HUDEP-2 (cell line): Measurements from ENCODE around the gene AFG1L.
A peak's percentile ranks its signal among the peaks of the same experiment; 100 is the strongest.
"Not testable (repeated sequence)": the region's sequence is repeated elsewhere in the genome, so short reads cannot be mapped to it uniquely, and the experiment has no call there.

ENCODE experiments used
- DNase-seq, 76 experiments: peaks; one replicate each; lab custom pipeline; 2025; ENCODE audit not compliant: unreplicated experiment in 76 of 76; lab: John Stamatoyannopoulos, UW

The AFG1L gene

DNA sequence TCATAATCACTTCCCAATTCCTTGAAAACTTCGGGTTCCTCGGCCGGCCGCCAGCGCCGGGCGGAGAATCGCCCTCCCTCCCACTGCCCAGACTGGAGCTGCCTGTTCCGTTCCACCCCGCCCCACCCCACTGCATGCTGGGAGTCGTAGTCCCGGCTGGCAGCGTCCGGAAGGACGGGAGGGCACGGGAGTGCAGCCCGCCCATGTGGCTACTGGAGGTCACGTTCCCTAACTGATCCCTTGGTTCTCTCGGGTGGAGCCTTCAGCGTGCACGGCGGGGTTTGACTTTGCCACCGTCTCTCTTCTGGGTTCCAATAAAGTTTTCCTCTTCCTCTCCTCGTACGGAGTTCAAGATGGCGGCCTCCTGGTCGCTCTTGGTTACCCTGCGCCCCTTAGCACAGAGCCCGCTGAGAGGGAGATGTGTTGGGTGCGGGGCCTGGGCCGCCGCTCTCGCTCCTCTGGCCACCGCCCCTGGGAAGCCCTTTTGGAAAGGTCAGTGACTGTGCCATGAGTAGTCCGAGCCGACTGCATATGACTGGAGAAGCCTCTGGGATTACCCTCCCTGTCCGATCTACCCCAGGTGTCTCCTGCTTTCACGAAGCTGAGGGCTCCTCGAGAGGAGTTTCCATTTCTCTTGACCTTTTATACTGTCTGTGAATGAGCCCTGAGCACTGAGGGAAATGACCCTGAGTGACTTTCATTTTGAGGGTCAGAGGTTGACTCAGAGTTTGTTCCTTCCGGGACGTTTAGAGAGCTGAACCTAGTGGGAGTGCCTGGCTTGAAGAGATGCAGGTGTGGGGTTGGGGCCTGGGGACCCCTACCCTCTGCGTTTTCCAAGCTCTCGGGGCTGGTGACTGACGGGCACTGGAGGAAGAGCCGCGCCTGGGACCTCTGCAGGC lies at the start of gene AFG1L:
AFG1L (plus strand) TSS at position 328 of the 899 bp plus-strand sequence; CDS start at position 354, 26 bp downstream.
- DNase-seq, result peak; percentile 54 to 98 (median 94)

DNA sequence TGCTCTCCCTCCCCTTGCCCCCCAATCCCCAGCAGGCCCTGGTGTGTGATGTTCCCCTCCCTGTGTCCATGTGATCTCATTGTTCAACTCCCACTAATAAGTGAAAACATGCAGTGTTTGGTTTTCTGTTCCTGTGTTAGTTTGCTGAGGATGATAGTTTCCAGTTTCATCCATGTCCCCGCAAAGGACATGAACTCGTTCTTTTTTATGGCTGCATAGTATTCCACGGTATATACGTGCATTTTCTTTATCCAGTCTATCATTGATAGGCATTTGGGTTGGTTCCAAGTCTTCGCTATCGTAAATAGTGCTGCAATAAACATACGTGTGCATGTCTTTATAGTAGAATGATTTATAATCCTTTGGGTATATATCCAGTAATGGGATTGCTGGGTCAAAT lies 49.8 kb upstream of the AFG1L start:
- DNase-seq, result not testable (repeated sequence)

DNA sequence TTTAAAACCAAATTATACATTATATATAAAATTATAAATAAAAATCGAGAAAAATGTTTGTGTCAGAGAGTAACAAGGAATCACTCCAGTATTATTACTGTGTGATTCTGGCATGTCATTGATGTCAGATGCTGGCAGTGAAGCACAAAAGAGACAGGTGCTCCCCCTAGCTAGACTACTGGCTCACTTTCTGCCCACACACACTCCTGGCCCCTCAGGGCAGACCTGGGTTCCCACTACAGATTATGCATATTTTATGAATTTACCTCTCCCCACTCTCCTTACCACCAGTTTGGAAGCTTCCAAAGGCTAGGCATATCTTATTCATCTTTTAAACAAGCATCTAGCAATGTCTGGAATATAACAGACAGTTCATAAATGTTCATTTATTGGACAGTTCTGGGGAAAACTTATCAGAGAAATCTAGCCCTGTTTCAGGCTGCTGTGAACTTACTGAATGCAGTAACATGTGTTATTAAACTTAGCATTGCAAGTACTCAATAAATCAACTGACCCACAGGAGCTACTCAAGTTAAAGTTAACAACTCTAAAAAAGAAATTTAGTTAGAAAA lies 46.8 kb upstream of the AFG1L start:
- no peak for DNase-seq

DNA sequence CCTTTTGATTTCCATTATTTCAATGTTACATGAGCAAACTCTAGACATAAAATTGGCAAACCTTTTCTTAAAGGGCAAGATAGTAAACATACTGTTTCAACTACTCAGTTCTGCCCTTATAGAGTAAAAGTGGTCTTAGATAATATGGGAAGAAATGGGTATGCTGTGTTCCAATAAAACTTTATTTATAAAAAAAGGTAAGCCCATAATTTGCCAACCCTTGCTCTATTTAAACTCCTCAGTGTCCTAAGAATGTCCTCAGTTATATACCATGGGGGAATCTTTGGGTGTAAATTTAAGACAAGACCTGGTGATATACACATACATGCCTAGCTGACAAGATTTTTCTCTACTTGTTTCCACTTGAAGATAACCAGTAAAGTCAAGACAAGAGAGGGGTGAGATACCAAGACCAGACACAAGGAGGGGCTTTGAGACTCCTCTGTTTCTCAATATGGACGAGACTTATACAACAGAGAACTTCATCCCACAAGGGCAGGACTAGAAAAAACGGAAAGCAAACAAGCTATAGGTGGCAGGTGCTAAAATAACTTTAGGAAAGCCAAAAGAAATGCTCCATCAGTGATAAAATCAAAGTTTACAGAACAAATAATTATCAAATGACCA lies 44.5 kb upstream of the AFG1L start:
- DNase-seq, result peak in 35 of 76 experiments; percentile 5 to 64 (median 32)

DNA sequence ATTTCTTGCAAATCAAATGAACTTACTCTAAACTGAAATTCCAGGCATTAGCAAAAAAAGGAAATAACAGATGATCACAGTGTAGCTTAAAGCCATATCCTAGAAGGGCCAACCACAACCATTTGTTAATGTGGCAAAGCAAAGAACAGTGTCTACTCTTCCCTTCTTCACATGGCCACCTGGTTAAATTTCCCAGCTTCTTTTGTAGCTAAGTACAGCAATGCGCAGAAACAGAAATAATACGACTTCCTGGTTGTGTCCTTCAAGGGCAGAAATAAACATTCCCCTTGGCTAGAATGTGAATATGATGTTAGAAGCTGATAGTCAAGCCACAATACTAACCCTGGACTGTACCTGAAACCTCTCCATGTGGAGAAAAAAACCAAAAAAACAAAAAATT lies 43.6 kb upstream of the AFG1L start:
- DNase-seq, result no peak

DNA sequence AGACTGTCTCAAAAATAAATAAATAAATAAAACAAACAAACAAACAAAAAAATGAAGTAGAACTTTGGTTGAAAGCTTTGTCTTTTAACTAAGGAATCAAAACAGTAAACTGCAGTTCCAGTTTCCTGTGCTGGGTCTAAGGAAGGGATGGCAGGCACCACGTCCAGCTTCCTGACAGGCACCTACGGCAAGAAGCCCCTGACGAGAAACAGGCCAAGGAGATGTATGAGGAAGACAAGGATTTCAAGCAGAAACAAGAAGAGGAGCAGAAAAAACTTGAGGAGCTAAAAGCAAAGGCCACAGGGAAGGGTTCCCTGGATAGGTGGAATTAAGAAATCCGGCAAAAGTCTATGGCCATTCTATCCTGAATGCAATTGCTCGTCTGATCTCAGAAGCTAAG lies 42.8 kb upstream of the AFG1L start:
- DNase-seq, result no peak

DNA sequence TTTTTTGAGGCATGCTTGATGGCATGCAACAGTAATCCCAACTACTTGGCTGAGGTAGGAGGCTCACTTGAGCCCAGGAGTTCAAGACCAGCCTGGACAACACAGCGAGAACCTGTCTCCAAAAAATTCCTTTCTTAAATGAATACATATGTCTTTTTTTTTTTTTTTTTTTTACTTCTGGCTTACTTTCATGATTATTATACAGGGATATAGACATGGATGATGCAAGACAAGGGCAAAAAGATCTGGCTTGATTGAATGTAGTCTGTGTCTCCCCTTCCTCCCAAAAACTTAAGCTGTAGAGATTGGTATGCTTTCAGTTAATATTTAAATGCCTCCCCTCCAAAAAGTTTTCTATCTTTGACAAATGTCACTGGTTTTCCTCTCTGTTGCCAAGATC lies 41.6 kb upstream of the AFG1L start:
- DNase-seq, result no peak

DNA sequence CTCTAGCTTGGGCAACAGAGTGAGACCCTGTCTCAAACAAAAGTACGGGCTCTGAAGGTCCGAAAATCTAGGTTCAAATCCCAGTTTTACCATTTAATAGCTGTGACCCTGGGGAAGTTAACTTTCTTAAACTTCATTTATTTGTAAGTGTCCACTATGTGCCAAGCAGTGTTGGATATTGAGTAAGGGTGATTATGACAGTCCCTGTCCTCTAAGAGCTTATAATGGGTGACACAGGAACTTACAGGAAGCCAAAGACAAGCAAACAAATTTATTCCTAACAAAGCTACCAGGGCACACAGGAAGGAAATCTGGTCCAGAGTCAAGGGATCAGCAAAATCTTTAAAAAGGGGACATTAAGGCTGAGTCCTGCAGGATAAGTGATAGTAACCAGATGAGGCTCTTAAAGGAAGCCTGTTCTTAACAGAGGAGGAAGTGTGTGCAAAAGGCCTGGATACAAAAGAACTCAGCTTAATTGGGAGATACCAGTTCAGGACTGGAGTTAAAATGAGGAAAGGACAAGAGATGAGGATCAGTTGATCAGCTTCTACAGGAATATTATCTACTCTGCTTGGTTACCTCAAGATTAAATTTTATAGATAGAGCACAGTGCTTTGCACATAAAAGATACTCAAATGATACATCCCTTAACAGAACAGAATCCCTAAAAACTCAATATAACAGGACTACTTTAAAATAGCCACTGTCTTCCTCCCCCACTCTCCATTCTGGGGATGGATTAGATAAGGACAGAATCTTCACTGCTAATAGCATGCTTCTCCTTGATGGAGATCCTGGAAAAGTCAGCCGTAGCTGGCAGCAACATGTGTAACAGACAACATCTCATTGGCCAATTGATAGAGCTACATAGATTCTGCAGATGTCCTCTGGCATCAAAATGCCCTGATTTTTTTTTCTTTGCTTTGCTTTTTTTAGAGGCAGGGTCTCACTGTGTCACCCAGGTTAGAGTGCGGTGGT lies 40.1 kb upstream of the AFG1L start:
- DNase-seq, result no peak

DNA sequence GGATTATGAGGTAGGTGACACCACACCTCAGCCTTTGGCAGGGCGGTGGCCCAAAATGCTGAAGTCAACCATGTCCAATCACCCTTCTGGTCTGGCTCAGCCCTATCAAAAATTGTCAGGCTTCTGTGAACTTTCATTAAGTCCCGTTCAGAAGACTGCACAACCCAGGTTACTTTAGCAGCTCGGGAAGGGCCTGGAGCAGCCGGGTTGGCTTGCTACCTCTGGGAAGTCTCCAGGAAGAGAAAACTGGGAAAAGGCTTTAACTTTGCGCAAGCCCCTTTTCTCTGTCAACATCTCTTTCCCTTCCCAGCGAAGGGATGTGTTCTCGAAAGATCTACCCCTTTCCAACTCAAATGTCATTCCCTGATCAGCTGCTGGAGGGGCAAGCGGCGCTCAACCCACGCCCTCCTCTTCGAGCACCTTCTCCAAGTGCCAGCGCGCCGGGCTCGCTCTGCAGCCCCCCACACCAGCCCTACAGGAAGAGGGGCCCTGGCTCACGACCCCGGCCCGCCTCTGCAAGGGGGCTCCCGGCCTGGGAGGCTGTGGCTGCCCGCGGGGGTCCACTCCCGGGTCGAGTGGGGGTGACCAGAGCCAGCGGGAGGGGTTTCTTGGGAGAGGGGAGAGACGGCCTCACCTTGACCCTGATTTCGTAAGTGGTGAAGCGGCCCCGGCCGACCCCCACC lies 34.6 kb upstream of the AFG1L start:
- DNase-seq, result peak in 74 of 76 experiments; percentile 35 to 88 (median 71)

DNA sequence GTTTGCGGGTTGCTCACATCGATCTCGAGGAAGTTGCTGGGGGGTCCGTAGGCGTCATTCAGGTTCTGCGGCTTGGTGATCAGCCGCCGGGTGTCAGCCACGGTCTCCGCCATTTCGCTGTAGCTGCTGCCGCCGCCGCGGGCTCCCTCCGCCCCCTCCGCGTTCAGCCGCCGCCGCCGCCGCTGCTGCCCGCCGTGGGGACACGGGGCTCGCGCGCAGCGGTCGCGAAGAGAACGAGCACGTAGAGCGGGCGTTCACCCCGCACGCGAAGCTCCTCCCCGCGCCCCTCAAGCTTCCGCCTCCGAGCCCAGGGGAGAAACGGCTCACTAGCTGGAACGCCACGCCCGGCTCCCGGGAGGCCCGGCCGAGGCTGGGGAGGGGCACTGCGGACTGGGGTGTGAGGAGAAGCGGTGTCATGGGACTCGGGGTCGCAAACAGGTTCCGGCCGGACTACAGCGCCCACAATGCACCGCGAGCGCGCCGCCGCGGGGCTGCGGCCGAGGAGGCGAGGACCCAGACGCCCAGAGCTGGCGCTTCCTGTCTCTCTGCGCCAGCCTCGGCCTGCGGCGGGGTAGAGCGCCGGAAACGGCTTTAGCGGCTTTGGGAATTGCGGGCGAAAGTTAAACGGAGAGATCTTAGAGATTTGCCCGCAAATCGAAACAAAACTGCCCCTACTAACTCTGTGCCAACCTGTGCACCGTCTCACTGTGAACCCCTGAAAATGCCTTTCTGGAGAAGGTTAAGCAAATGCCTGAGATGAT lies 33.9 kb upstream of the AFG1L start, which contains the start of gene SNX3:
SNX3 (minus strand) TSS at position 232 of the 761 bp plus-strand sequence; CDS start at position 113, 119 bp downstream.
- peak; percentile 39 to 97 (median 92) for DNase-seq

DNA sequence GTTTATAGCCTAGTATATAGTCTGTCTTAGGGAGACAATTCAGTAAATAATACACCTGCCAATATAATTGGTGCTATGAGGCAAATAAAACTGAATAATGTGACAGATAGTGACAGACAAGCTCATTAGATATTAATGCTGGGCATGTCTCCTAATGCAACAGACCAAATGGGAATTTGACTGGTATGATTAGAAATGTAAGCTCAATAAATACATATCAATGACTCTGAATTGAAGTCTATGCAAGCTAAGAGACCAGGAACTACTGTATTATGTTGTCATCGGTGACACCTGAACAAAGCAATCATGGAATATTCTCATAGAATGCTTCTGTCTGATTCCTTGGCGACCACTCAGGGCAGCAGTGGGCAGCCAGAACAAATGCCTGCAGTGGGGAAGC lies 31.5 kb upstream of the AFG1L start:
- DNase-seq, result no peak

DNA sequence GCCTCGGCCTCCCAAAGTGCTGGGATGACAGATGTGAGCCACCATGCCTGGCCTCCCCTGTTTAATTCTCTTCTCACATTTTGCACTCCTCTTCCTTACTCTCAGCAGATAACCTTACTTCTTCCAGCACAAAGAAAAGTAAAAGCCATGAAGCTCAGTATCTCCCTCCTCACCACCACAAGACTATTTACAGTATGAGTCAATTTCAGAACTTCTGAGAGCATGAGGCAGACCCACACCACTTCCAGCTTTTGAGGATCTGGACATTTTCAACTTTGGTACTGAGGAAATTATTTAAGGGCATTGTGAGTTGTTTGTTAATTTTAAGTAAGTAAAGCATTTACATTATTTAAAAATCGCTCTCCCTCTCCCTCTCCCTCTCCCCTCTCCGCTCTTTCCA lies 26.0 kb upstream of the AFG1L start:
- no peak for DNase-seq

DNA sequence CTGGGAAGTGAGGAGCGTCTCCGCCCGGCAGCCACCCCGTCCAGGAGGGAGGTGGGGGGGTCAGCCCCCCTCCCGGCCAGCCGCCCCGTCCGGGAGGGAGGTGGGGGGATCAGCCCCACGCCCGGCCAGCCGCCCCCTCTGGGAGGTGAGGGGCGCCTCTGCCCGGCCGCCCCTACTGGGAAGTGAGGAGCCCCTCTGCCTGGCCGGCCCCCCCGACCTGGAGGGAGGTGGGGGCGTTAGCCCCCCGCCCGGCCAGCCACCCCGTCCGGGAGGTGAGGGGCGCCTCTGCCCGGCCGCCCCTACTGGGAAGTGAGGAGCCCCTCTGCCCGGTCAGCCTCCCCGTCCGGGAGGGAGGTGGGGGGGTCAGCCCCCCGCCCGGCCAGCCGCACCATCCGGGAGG lies 24.9 kb upstream of the AFG1L start:
- not testable (repeated sequence) for DNase-seq

DNA sequence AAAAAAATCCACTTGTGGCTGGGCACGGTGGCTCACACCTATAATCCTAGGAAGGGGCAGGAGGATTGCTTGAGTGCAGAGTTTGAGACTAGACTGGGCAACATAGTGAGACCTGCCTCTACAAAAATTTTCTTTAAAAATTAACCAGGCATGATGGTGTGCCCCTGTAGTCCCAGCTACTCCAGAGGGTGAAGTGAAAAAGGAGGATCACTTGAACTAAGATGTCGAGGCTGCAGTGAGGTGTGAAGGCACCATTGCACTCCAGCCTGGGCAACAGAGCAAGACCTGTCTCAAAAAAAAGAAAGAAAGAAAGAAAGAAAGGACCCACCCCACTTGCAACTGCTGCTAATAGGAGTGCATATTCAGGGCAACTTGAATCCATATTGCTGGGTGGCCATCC lies 20.3 kb upstream of the AFG1L start:
- DNase-seq, result no peak

DNA sequence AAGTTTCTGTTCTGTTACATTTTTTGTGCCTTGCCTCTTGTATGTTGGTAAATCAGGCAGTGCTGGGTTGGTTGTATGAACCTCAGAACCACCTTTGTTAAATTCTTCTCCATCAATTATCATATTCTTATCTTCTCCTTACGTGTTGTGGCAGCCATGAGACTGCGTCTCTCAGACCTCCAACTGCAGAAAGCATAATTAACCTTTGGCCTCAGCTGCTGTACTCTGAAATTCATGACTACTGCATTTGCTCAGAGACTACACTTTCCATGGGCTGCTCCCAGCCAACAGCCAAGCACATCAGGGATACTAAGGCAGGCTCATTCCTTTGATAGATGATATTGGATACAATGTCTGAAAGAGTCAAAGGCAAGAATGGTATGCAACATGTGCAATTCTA lies 18.9 kb upstream of the AFG1L start:
- DNase-seq, result no peak

DNA sequence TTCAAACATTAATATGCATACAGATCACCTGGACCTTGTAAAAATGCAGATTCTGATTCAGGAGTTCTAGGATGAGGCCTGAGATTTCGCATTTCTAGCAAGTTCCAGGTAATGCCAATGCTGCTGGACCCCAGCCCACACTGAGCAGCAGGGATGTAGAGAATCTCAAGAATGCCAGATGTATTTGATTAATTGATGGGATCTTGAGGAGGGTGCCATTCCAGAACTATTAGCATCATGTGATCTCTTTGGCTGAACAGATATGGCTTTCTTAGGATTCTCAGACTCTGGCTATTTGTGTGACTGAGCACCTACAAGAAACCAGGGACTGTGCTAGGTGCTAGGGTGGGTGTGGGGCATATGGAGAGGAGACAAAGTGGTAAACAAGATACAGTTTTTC lies 17.6 kb upstream of the AFG1L start:
- DNase-seq, result no peak

DNA sequence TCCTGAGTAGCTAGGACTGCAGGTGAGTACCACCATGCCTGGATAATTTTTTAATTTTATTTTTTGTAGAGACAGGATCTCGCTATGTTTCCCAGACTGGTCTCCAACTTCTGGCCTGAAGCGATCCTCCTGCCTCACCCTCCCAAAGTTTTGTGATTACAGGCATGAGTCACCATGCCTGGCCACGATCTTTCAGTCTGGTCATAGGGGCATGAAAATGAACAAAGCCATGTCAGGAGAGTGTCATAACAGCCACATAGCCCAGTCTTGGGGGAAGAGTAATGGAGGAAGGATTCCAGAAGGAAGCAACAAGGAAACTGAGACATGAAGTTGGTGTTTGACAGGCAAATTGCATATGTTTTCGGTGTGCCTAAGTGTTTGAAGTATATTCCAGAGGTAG lies 17.0 kb upstream of the AFG1L start:
- no peak for DNase-seq

DNA sequence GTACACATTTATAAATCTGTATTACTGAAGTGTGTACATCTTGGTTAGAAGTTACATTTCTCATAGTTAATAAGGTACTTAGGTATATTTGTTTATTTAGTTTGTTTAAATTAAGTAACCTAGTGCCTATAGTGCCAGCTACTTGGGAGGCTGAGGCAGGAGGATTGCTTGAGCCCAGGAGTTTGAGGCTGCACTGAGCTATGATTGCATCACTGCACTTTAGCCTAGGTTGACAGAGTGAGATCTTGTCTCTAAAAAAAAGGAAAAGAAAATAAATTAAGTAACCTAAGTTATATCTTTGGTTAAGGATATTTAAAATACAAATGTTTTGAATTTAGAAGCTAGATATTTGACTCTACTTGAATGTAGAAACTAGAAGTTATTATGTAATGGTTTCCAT lies 9.5 kb upstream of the AFG1L start:
- DNase-seq, result no peak

DNA sequence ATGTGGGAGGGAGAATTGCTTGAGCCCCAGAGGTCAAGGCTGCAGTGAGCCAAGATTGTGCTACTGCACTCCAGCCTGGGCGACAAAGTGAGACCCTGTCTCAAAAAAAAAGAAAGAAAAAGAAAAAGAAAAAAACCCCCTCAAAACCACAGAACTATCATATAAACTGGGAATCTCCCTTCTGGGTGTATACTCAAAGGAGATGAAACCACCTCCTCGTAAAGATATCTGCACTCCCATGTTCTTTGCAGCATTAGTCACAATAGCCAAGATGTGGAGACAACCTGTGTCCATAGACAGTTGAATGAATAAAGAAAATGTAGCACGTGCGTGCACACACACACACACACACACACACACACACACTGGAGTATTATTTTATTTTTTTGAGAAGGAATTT lies 8.5 kb upstream of the AFG1L start:
- no peak for DNase-seq
